ENCODE results near the gene PLEKHG1.

GRCh38 chr6:150620244-150620643 is 20.6 kb downstream of the PLEKHG1 start:
- TF ChIP-seq EZH2 (IDR thresholded peaks at IDR 0.05; ENCODE audit: borderline replicate concordance, insufficient read depth, low read depth, low read length, poor library complexity, severe bottlenecking): no peak
- TF ChIP-seq CTCF (IDR thresholded peaks at IDR 0.05): no peak
